K562 (cell line): Measurements from ENCODE around the gene AMBRA1. TPM values are rescaled to one million over a fixed set of nuclear protein-coding genes. Genes with fewer than 3 reads are reported as not detected.
A peak's percentile ranks its signal among the peaks of the same experiment; 100 is the strongest.

Experiments used
- ATAC-seq: fragments of 200-7000 bp; cut with Tn5 transposase; 3 replicates; pipeline ENCODE4 v1.9.1; 2020; ENCODE audit warnings: moderate library complexity
- BruUV-seq: library from RNA; stranded (reverse); fragments of 400-500 nt; replicated peaks from 2 replicates; lab custom pipeline; 2021; lab: Mats Ljungman, UMichigan
- CTCF ChIA-PET: fragments of 300-600 bp; formaldehyde crosslinking; extraction: SDS; loops from one replicate; lab custom pipeline; 2021; ENCODE audit warnings: low intra/inter-chr PET ratio; lab: Yijun Ruan, JAX
- POLR2A ChIA-PET: fragments of 300-600, 350-650 bp; sonication (Branson Sonifier 250); formaldehyde crosslinking; extraction: SDS; loops from one replicate; lab custom pipeline; 2021; ENCODE audit warnings: antibody characterized with exemption, inconsistent platforms; lab: Yijun Ruan, JAX
- DNase-seq, 4 experiments: peaks; one replicate each; pipeline versions ENCODE4 v3.0.0 to v3.0.0-alpha.2; 2011 to 2018; ENCODE audit warnings: low spot score in 3 of 4, mixed read lengths in 3 of 4; ENCODE audit errors: extremely low read depth in 1 of 4
- FAIRE-seq: peaks from 2 replicates; lab custom pipeline; 2011; peaks lifted over from hg19 to GRCh38; lab: Jason Lieb, UNC
- H2AFZ ChIP-seq: 2 replicates; pipeline ENCODE4 v1.6.0; 2011; ENCODE audit warnings: low read depth, low read length, control low read depth, inconsistent platforms
- H3K27ac ChIP-seq: fragments of 200-600 bp; 3 replicates; pipeline ENCODE4 v1.8.0; 2011; ENCODE audit warnings: low read depth, mild to moderate bottlenecking, control low read depth, inconsistent platforms, low read length, moderate library complexity, mixed read lengths; ENCODE audit errors: extremely low read depth
- H3K27me3 ChIP-seq, 2 experiments: fragments of 300-600 bp in 1 of 2; 2 replicates in 1 of 2; 3 replicates in 1 of 2; pipeline versions ENCODE4 v1.6.0 to v1.8.0; 2011; ENCODE audit warnings: inconsistent platforms in 2 of 2, low read length in 2 of 2, mild to moderate bottlenecking in 1 of 2, mixed read lengths in 1 of 2, moderate library complexity in 1 of 2; ENCODE audit not compliant: control insufficient read depth in 2 of 2, insufficient read depth in 2 of 2
- H3K36me3 ChIP-seq: fragments of 300-600 bp; 3 replicates; pipeline ENCODE4 v1.8.0; 2011; ENCODE audit warnings: mild to moderate bottlenecking, low read length, inconsistent platforms; ENCODE audit not compliant: control insufficient read depth, insufficient read depth
- H3K4me1 ChIP-seq, 2 experiments: fragments of 200-600 bp in 1 of 2; replicated peaks in 1 of 2; 2 replicates in 1 of 2; 3 replicates in 1 of 2; pipeline versions ENCODE4 v1.5.1 to v1.8.0; 2011; ENCODE audit warnings: inconsistent platforms in 2 of 2, low read length in 2 of 2, mild to moderate bottlenecking in 1 of 2, mixed read lengths in 1 of 2, moderate library complexity in 1 of 2; ENCODE audit not compliant: control insufficient read depth in 2 of 2, insufficient read depth in 2 of 2
- H3K4me2 ChIP-seq: 2 replicates; pipeline ENCODE4 v1.6.1; 2011; ENCODE audit warnings: low read length, control low read depth, inconsistent platforms, mixed read lengths; ENCODE audit not compliant: insufficient read depth
- H3K4me3 ChIP-seq: fragments of 200-600 bp; sonication (generic), shearing (Covaris generic); 2 replicates; pipeline ENCODE4 v1.5.1; 2016; ENCODE audit warnings: control low read depth, inconsistent platforms
- H3K79me2 ChIP-seq: fragments of 200-600 bp; 3 replicates; pipeline ENCODE4 v1.8.0; 2011; ENCODE audit warnings: low read length, inconsistent platforms; ENCODE audit not compliant: control insufficient read depth, insufficient read depth
- H3K9ac ChIP-seq, 2 experiments: 2 replicates each; pipeline versions ENCODE4 v1.6.0 to v1.6.1; 2011; ENCODE audit warnings: low read depth in 2 of 2, low read length in 2 of 2, control low read depth in 1 of 2, inconsistent platforms in 1 of 2, mild to moderate bottlenecking in 1 of 2, mixed read lengths in 1 of 2; ENCODE audit not compliant: insufficient read depth in 1 of 2
- H3K9me1 ChIP-seq: one replicate; pipeline ENCODE4 v1.6.0; 2011; ENCODE audit warnings: inconsistent platforms, mild to moderate bottlenecking, low read length, moderate library complexity; ENCODE audit not compliant: control insufficient read depth, insufficient read depth
- H3K9me3 ChIP-seq: replicated peaks from 2 replicates; pipeline ENCODE4 v1.5.1; 2011; ENCODE audit warnings: low read depth, low read length, inconsistent platforms; ENCODE audit not compliant: control insufficient read depth, insufficient read depth
- H4K20me1 ChIP-seq: replicated peaks from 2 replicates; pipeline ENCODE4 v1.6.1; 2011; ENCODE audit warnings: low read length, inconsistent platforms, mixed read lengths; ENCODE audit not compliant: control insufficient read depth, insufficient read depth
- ARID4B ChIP-seq: sonication (generic); formaldehyde crosslinking; IDR thresholded peaks from 2 replicates; pipeline ENCODE4 v1.8.0; 2022; ENCODE audit warnings: mild to moderate bottlenecking, missing genetic modification reagents
- ATF3 ChIP-seq, 2 experiments: fragments of 450-650 bp in 1 of 2; sonication (generic) in 1 of 2; formaldehyde crosslinking in 1 of 2; IDR thresholded peaks in 1 of 2; conservative IDR thresholded peaks in 1 of 2; 2 replicates each; pipeline versions ENCODE4 v1.6.1 to v1.8.1; 2016 to 2023; ENCODE audit warnings: mild to moderate bottlenecking in 2 of 2, moderate library complexity in 2 of 2, inconsistent platforms in 1 of 2, missing genetic modification reagents in 1 of 2
- CEBPB ChIP-seq: fragments of 450-650 bp; IDR thresholded peaks from 2 replicates; pipeline ENCODE4 v1.6.1; 2016; ENCODE audit warnings: missing genetic modification characterization, missing compliant biosample characterization
- FOSL1 ChIP-seq: fragments of 200-800 bp; sonication (Bioruptor generic); conservative IDR thresholded peaks from 2 replicates; pipeline ENCODE4 v1.6.1; 2016; ENCODE audit warnings: missing genetic modification characterization, missing compliant biosample characterization
- FUS ChIP-seq: fragments of 200-400 bp; formaldehyde crosslinking; optimal IDR thresholded peaks from 2 replicates; pipeline ENCODE3; 2017; ENCODE audit warnings: low read depth, low read length
- HMGN3 ChIP-seq: IDR thresholded peaks from 2 replicates; pipeline ENCODE4 v1.6.1; 2011; ENCODE audit warnings: borderline replicate concordance, low read depth, mild to moderate bottlenecking, mixed read lengths, low read length; ENCODE audit not compliant: insufficient read length; ENCODE audit errors: extremely low read depth
- NR0B1 ChIP-seq: fragments of 450-650 bp; IDR thresholded peaks from one replicate; pipeline ENCODE4 v1.6.1; 2018; ENCODE audit warnings: mild to moderate bottlenecking, moderate library complexity; ENCODE audit not compliant: partially characterized antibody
- NR3C1 ChIP-seq: sonication (generic); formaldehyde crosslinking; IDR thresholded peaks from 2 replicates; pipeline ENCODE4 v1.8.1; 2022; ENCODE audit warnings: missing genetic modification reagents
- ZFP30 ChIP-seq: fragments of 250-450 bp; sonication (Bioruptor Pico); IDR thresholded peaks from 2 replicates; pipeline ENCODE4 v1.8.0; 2022; ENCODE audit warnings: moderate library complexity, mild to moderate bottlenecking, inconsistent platforms, borderline replicate concordance
- ZNF354B ChIP-seq: fragments of 250-450 bp; sonication (Bioruptor Pico); IDR thresholded peaks from 2 replicates; pipeline ENCODE4 v1.4.0; 2020
- ZNF395 ChIP-seq: fragments of 200-800 bp; sonication (Bioruptor generic); IDR thresholded peaks from 2 replicates; pipeline ENCODE4 v1.6.1; 2017; ENCODE audit warnings: missing genetic modification characterization, missing compliant biosample characterization
- ZNF583 ChIP-seq: fragments of 250-450 bp; sonication (Bioruptor Pico); IDR thresholded peaks from 2 replicates; pipeline ENCODE4 v1.4.0; 2020
- WGBS: fragments of 100-300 bp; shearing (Covaris generic); methylation state at CpG from one replicate; pipeline ENCODE4 v1.1.6; 2016; ENCODE audit warnings: low coverage, mixed read lengths; ENCODE audit not compliant: insufficient coverage; ENCODE audit errors: missing lambda C conversion rate; 5-methylcytosine and 5-hydroxymethylcytosine counted together
- in situ Hi-C: fragments of 300-500 bp; cut with MboI; formaldehyde crosslinking; loops from 4 replicates; pipeline ENCODE4 v1.15.0; 2018; ENCODE audit warnings: inconsistent platforms, mixed read lengths
- intact Hi-C: fragments of 100-400 bp; cut with micrococcal nuclease; formaldehyde crosslinking; loops from 2 replicates; pipeline ENCODE4 v1.14.2; 2022
- polyA plus RNA-seq, 8 experiments: library from polyadenylated mRNA; depleted of rRNA in 4 of 8; stranded (reverse) in 5 of 8; unstranded in 3 of 8; fragments of >200 nt; fragmentation: Nextera tagmentation in 2 of 8; fragmentation: Illumina TruSeq in 1 of 8; extraction: Ambion mirVana in 2 of 8; extraction: Trizol in 1 of 8; gene quantifications; 2 replicates each; pipeline versions ENCODE4 v1.2.1 to v1.2.3, GENCODE V29; 2011 to 2014; ENCODE audit warnings: inconsistent platforms in 1 of 8, missing spikeins in 1 of 8
- total RNA-seq, 7 experiments: library from RNA; depleted of rRNA in 6 of 7; stranded (reverse); fragments of >200 nt in 6 of 7; fragmentation: Illumina TruSeq in 2 of 7; extraction: Trizol in 2 of 7; gene quantifications; 2 replicates each; pipeline versions ENCODE4 v1.2.1 to v1.2.3, GENCODE V29; 2011 to 2021; ENCODE audit warnings: low replicate concordance in 1 of 7

AMBRA1 gene
- total and polyA plus RNA-seq, 9 of the 15 experiments (the other 6 are each of a cell fraction or from before 2014, with no cell fraction given), result 0.15 to 24.5 (median 13.0) TPM

GRCh38 chr11:46356924-46357482 is 236.8 kb downstream of the AMBRA1 start:
- FAIRE-seq (peak; percentile 51), ATAC-seq (no peak), DNase-seq (no peak)
- in situ Hi-C loops (no loop called here), intact Hi-C loops (no loop called here)
- H3K9ac ChIP-seq, result peak overlapping the region in 1 of 2 experiments; percentile 81; a peak in 1 of 4 replicates
- no peaks in the 10 kb centered on the region for H3K9me3 ChIP-seq
- no TSS peak for BruUV-seq
- peaks cover 4% of the 10 kb centered on the region for H3K9me1 ChIP-seq
- H3K27ac ChIP-seq, result peak overlapping the region; percentile 53; the same call in 1 of the 3 replicates
- ChIA-PET CTCF (no interaction called here), POLR2A (interaction anchor here (1.1 kb wide), 1 partner anchor 9 kb away, joined by 4 read pairs; the partner anchor contains the start of gene DGKZ)
- H3K79me2 ChIP-seq, result peaks cover 76% of the 10 kb centered on the region
- no peak overlapping the region for H3K4me2 ChIP-seq
- H4K20me1 ChIP-seq, result peaks cover 8% of the 10 kb centered on the region
- WGBS, result 66% methylated on average over 7 of the region's 7 CpGs
- H3K27me3 ChIP-seq, result no peaks in the 10 kb centered on the region
- H3K4me1 ChIP-seq, result peaks cover 38 to 51% of the 10 kb centered on the region in 2 experiments
- no peak overlapping the region for H3K4me3 ChIP-seq
- H2AFZ ChIP-seq, result no peak overlapping the region
- H3K36me3 ChIP-seq, result peaks cover 40% of the 10 kb centered on the region; the same call in 1 of the 3 replicates
- TF ChIP-seq ZNF354B, result no peak
- no peak for TF ChIP-seq FUS
- 0 out of 2 replicates have a peak, but pooled peaks have one; percentile 4 for TF ChIP-seq ZNF395 (CRISPR knock-in tag)
- TF ChIP-seq ATF3 (IDR thresholded peaks at IDR 0.05), result peak; percentile 24; the same call in 1 of the 2 replicates
- no peak for TF ChIP-seq ATF3 (CRISPR knock-in tag; conservative IDR thresholded peaks at IDR 0.05)
- no peak for TF ChIP-seq ZFP30
- TF ChIP-seq FOSL1 (tag), result peak; percentile 30; the same call in 1 of the 2 replicates
- no peak for TF ChIP-seq ZNF583 (CRISPR knock-in tag)
- peak; percentile 97 for TF ChIP-seq CEBPB (tag)
- TF ChIP-seq ARID4B (CRISPR knock-in tag), result 0 out of 2 replicates have a peak, but pooled peaks have one; percentile 39
- no peak for TF ChIP-seq NR3C1 (CRISPR knock-in tag)
- no peak for TF ChIP-seq HMGN3
- TF ChIP-seq NR0B1, result no peak
